Dedifferentiated amniotic fluid mesenchymal stem cell (primary cell): ENCODE measurements around the gene TJP2.
A peak's percentile ranks its signal among the peaks of the same experiment; 100 is the strongest.
"Not testable (repeated sequence)": the region's sequence is repeated elsewhere in the genome, so short reads cannot be mapped to it uniquely, and the experiment has no call there.

ENCODE experiments used
- DNase-seq: peaks from one replicate; pipeline ENCODE4 v3.0.0-alpha.2; 2016; ENCODE audit errors: extremely low spot score

The TJP2 gene

GRCh38 chr9:69158471-69158870 lies 15.6 kb upstream of the TJP2 start:
- DNase-seq: no peak

- DNase-seq: not testable (repeated sequence)
Observed at GRCh38 chr9:69164573-69164972, 9.5 kb upstream of the TJP2 start.

- no peak for DNase-seq
Observed at GRCh38 chr9:69165581-69165980, 8.5 kb upstream of the TJP2 start.

GRCh38 chr9:69168709-69169217 lies 5.3 kb upstream of the TJP2 start:
- no peak for DNase-seq

GRCh38 chr9:69170231-69170630 lies 3.8 kb upstream of the TJP2 start:
- DNase-seq: no peak

GRCh38 chr9:69171049-69171448 lies 3.0 kb upstream of the TJP2 start:
- no peak for DNase-seq

GRCh38 chr9:69171517-69171916 lies 2.6 kb upstream of the TJP2 start:
- DNase-seq: no peak

GRCh38 chr9:69172895-69173294 lies 1.2 kb upstream of the TJP2 start:
- DNase-seq: no peak

- DNase-seq: no peak
Observed at GRCh38 chr9:69173497-69173890, 583 bp upstream of the TJP2 start.

GRCh38 chr9:69174616-69175463 lies 763 bp downstream of the TJP2 start:
- peak; percentile 92 for DNase-seq

- DNase-seq: peak; percentile 19
Observed at GRCh38 chr9:69175486-69175885, 1.4 kb downstream of the TJP2 start.

GRCh38 chr9:69176471-69177171 lies 2.5 kb downstream of the TJP2 start:
- DNase-seq: no peak

GRCh38 chr9:69178583-69179011 lies 4.5 kb downstream of the TJP2 start:
- no peak for DNase-seq

- DNase-seq: no peak
Observed at GRCh38 chr9:69179037-69179436, 5.0 kb downstream of the TJP2 start.

- no peak for DNase-seq
Observed at GRCh38 chr9:69180200-69180599, 6.1 kb downstream of the TJP2 start.

GRCh38 chr9:69180670-69181069 lies 6.6 kb downstream of the TJP2 start:
- DNase-seq: peak; percentile 92

GRCh38 chr9:69181908-69182353 lies 7.9 kb downstream of the TJP2 start:
- no peak for DNase-seq

GRCh38 chr9:69184266-69184665 lies 10.2 kb downstream of the TJP2 start:
- no peak for DNase-seq

GRCh38 chr9:69186841-69187611 lies 12.9 kb downstream of the TJP2 start:
- no peak for DNase-seq

- no peak for DNase-seq
Observed at GRCh38 chr9:69188975-69189374, 14.9 kb downstream of the TJP2 start.

- DNase-seq: no peak
Observed at GRCh38 chr9:69190086-69190862, 16.2 kb downstream of the TJP2 start.
